Keratinocyte (primary cell): Measurements from ENCODE around the gene ASTL. TPM values are rescaled to one million over a fixed set of nuclear protein-coding genes. Genes with fewer than 3 reads are reported as not detected.

ENCODE experiments used
- DNase-seq: peaks from one replicate; pipeline ENCODE4 v3.0.0-alpha.2; 2011; ENCODE audit warnings: low read depth, missing footprints, low spot score
- FAIRE-seq: peaks from 2 replicates; lab custom pipeline; 2011; peaks lifted over from hg19 to GRCh38; lab: Jason Lieb, UNC
- H2AFZ ChIP-seq: 2 replicates; pipeline ENCODE4 v1.6.0; 2012; ENCODE audit warnings: low read length, control low read depth, inconsistent platforms; ENCODE audit not compliant: control insufficient read depth
- H3K27ac ChIP-seq: 2 replicates; pipeline ENCODE4 v1.5.1; 2011; ENCODE audit warnings: low read length; ENCODE audit not compliant: control insufficient read depth, insufficient read depth
- H3K27me3 ChIP-seq: 3 replicates; pipeline ENCODE4 v1.6.0; 2011; ENCODE audit warnings: low read length; ENCODE audit not compliant: control insufficient read depth, insufficient read depth; ENCODE audit errors: extremely low read depth
- H3K36me3 ChIP-seq, 2 experiments: 2 replicates in 1 of 2; 3 replicates in 1 of 2; pipeline ENCODE4 v1.5.1; 2011; ENCODE audit warnings: low read length in 2 of 2, mild to moderate bottlenecking in 1 of 2; ENCODE audit not compliant: control insufficient read depth in 2 of 2, insufficient read depth in 2 of 2; ENCODE audit errors: extremely low read depth in 1 of 2
- H3K4me1 ChIP-seq: 3 replicates; pipeline ENCODE4 v1.5.1; 2011; ENCODE audit warnings: low read length; ENCODE audit not compliant: control insufficient read depth, insufficient read depth; ENCODE audit errors: extremely low read depth
- H3K4me2 ChIP-seq: 3 replicates; pipeline ENCODE4 v1.6.0; 2011; ENCODE audit warnings: low read depth, low read length; ENCODE audit not compliant: control insufficient read depth, insufficient read depth; ENCODE audit errors: extremely low read depth
- H3K4me3 ChIP-seq, 3 experiments: fragments of 200-600 bp in 1 of 3; sonication (generic) in 1 of 3; 2 replicates in 2 of 3; 3 replicates in 1 of 3; pipeline ENCODE4 v1.5.1; 2011 to 2016; ENCODE audit warnings: low read length in 3 of 3, mild to moderate bottlenecking in 3 of 3, control low read depth in 2 of 3, inconsistent platforms in 1 of 3, low read depth in 1 of 3, mixed read lengths in 1 of 3, mixed run types in 1 of 3, moderate library complexity in 1 of 3; ENCODE audit not compliant: control insufficient read depth in 2 of 3, insufficient read depth in 2 of 3; ENCODE audit errors: extremely low read depth in 1 of 3
- H3K79me2 ChIP-seq: 2 replicates; pipeline ENCODE4 v1.6.0; 2012; ENCODE audit warnings: low read length; ENCODE audit not compliant: control insufficient read depth, insufficient read depth
- H3K9ac ChIP-seq: 3 replicates; pipeline ENCODE4 v1.6.0; 2011; ENCODE audit warnings: low read length; ENCODE audit not compliant: control insufficient read depth, insufficient read depth; ENCODE audit errors: extremely low read depth
- H3K9me1 ChIP-seq: 3 replicates; pipeline ENCODE4 v1.6.0; 2011; ENCODE audit warnings: low read length; ENCODE audit not compliant: control insufficient read depth, insufficient read depth; ENCODE audit errors: extremely low read depth
- H3K9me3 ChIP-seq: 2 replicates; pipeline ENCODE4 v1.5.1; 2012; ENCODE audit warnings: low read depth, low read length; ENCODE audit not compliant: control insufficient read depth
- H4K20me1 ChIP-seq: 3 replicates; pipeline ENCODE4 v1.6.0; 2011; ENCODE audit warnings: low read length; ENCODE audit not compliant: control insufficient read depth, insufficient read depth; ENCODE audit errors: extremely low read depth
- CTCF ChIP-seq, 3 experiments: IDR thresholded peaks in 1 of 3; conservative IDR thresholded peaks in 1 of 3; optimal IDR thresholded peaks in 1 of 3; 2 replicates in 2 of 3; 3 replicates in 1 of 3; pipeline versions ENCODE3 to v1.5.1; 2011; ENCODE audit warnings: low read length in 3 of 3, mild to moderate bottlenecking in 3 of 3, moderate library complexity in 2 of 3, control low read depth in 1 of 3, inconsistent platforms in 1 of 3; ENCODE audit not compliant: insufficient read depth in 2 of 3; ENCODE audit errors: extremely low read depth in 1 of 3
- EZH2 ChIP-seq: IDR thresholded peaks from one replicate; pipeline ENCODE4 v1.6.1; 2012; ENCODE audit warnings: inconsistent platforms, mild to moderate bottlenecking, low read length, moderate library complexity
- dilution Hi-C: fragments of 300-500 bp; cut with MboI; formaldehyde crosslinking; loops from one replicate; pipeline ENCODE4 v1.7.0; 2020; ENCODE audit warnings: low sequenced_read_pairs; ENCODE audit not compliant: extremely low pct_ligation_motif_present
- polyA plus RNA-seq, 5 experiments: library from polyadenylated mRNA; depleted of rRNA in 3 of 5; stranded (reverse) in 3 of 5; stranded (forward) in 1 of 5; unstranded in 1 of 5; fragments of >200 nt; gene quantifications; 1 replicate in 1 of 5; 2 replicates in 3 of 5; 3 replicates in 1 of 5; pipeline versions ENCODE4 v1.2.1 to v1.2.3, GENCODE V29; 2011 to 2012; ENCODE audit warnings: missing spikeins in 2 of 5, low read depth in 1 of 5, low replicate concordance in 1 of 5

ASTL gene
- polyA plus RNA-seq, 1 donor (not counting 4 experiments of a cell fraction or from before 2014, with no cell fraction given) = not detected

- H3K4me3 ChIP-seq = no peak overlapping the region
- no peaks in the 10 kb centered on the region for H4K20me1 ChIP-seq
- H3K79me2 ChIP-seq = no peaks in the 10 kb centered on the region
- H3K9ac ChIP-seq = no peak overlapping the region
- TF ChIP-seq CTCF (optimal IDR thresholded peaks at IDR 0.05 in 1 of 3, IDR thresholded peaks at IDR 0.05 in 1 of 3, conservative IDR thresholded peaks at IDR 0.05 in 1 of 3; ENCODE audit: extremely low read depth in 1 of 3, insufficient read depth in 2 of 3, low read length in 3 of 3) = no peak
- no peak for TF ChIP-seq EZH2
- no peak overlapping the region for H3K4me2 ChIP-seq
- H3K27ac ChIP-seq = no peak overlapping the region
- H3K9me1 ChIP-seq = no peaks in the 10 kb centered on the region
- DNase-seq (no peak), FAIRE-seq (no peak)
- dilution Hi-C loops = no loop called here
- no peaks in the 10 kb centered on the region for H3K36me3 ChIP-seq
- no peaks in the 10 kb centered on the region for H3K9me3 ChIP-seq
- no peaks in the 10 kb centered on the region for H3K27me3 ChIP-seq
- no peaks in the 10 kb centered on the region for H3K4me1 ChIP-seq
- H2AFZ ChIP-seq = no peak overlapping the region
Observed at GRCh38 chr2:96073170-96073775, 65.0 kb downstream of the ASTL start.

Other genes with a start within 250 kb of the ASTL start
- gene ANKRD36C, start 146.7 kb downstream of the ASTL start, polyA plus RNA-seq = 2.6 to 8.4 TPM (median 7.4 TPM) in 3 replicates
- gene GPAT2, start 103.6 kb downstream of the ASTL start, polyA plus RNA-seq = 0.05 to 0.29 TPM (median 0.06 TPM) in 3 replicates
- gene ADRA2B, start 21.9 kb downstream of the ASTL start, polyA plus RNA-seq = 0.02 TPM in 1 of 3 replicates, not detected in the others
- 0.79 to 2.1 TPM (median 1.2 TPM) in 3 replicates for gene DUSP2, start 6.9 kb upstream of the ASTL start, polyA plus RNA-seq
- 44.8 to 84.6 TPM (median 73.4 TPM) in 3 replicates for gene STARD7, start 70.3 kb upstream of the ASTL start, polyA plus RNA-seq
- gene TMEM127, start 127.5 kb upstream of the ASTL start, polyA plus RNA-seq = 30.8 to 45.6 TPM (median 35.8 TPM) in 3 replicates
- 67.4 to 90.9 TPM (median 76.9 TPM) in 3 replicates for gene CIAO1, start 127.7 kb upstream of the ASTL start, polyA plus RNA-seq
- gene SNRNP200, start 167.0 kb upstream of the ASTL start, polyA plus RNA-seq = 78.4 to 97.5 TPM (median 79.4 TPM) in 3 replicates
- gene ITPRIPL1, start 186.8 kb upstream of the ASTL start, polyA plus RNA-seq = 0.28 to 0.66 TPM (median 0.58 TPM) in 3 replicates
- gene NCAPH, start 197.3 kb upstream of the ASTL start, polyA plus RNA-seq = 2.1 to 21.1 TPM (median 14.4 TPM) in 3 replicates